ENCODE results near the gene NUFIP1.

DNA sequence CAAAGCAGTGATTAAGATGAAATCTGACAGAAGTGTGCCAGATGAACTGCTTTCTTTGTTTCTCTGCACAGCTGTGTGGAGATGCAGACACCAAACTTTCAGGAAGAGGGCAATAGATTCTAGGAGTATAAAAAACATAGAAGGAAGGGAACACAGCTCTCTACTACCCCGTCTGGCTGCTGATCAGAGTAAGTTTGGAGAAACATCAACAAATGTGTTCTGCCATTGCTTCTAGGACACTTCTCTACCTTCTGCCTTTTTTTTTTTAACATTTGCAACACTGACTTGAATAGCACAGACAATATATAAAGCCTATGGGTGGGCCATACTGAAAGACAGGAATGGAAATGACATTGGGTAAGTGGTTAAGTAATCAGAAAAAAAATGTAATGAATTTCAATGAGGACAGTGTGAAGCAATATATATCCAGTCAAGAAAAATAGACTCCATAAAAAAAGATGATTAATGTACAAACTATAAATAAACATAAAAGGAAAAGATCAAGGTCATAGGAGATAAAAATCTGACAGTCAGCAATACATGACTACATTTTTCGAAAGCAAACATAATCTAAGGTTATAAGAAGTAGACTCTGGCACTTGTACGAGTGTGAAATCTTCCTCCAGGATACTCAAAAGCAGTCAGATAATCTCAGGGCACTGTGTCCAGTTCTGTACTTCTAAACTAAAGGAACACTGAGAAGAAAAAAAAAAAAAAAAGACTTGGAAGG, 21.4 kb downstream of the NUFIP1 start:
- TF ChIP-seq POLR2AphosphoS5 (IDR thresholded peaks at IDR 0.05; ENCODE audit: low read depth, low read length) (no peak), POLR2A (IDR thresholded peaks at IDR 0.05; ENCODE audit: low read depth, low read length) (no peak), TAF1 (IDR thresholded peaks at IDR 0.05; ENCODE audit: low read depth, low read length) (no peak)
